ENCODE measurements around the gene ROR1. TPM values are rescaled to one million over a fixed set of nuclear protein-coding genes. Genes with fewer than 3 reads are reported as not detected.

ROR1 gene
- polyA plus RNA-seq, 1 donor from 2014 or later = 0.09 TPM

GRCh38 chr1:63931468-63931867 is 157.7 kb downstream of the ROR1 start:
- Mint-ChIP-seq H3K27ac (no peak overlapping the region), H3K4me1 (no peaks in the 10 kb centered on the region), H3K9me3 (no peaks in the 10 kb centered on the region), H3K27me3 (peaks cover 4% of the 10 kb centered on the region), H3K4me3 (no peak overlapping the region), H3K36me3 (no peaks in the 10 kb centered on the region)

- H3K27ac Mint-ChIP-seq = no peak overlapping the region
- H3K9me3 Mint-ChIP-seq = no peaks in the 10 kb centered on the region
- H3K4me3 Mint-ChIP-seq = no peak overlapping the region
- H3K36me3 Mint-ChIP-seq = no peaks in the 10 kb centered on the region
- no peaks in the 10 kb centered on the region for H3K4me1 Mint-ChIP-seq
- peaks cover 1% of the 10 kb centered on the region for H3K27me3 Mint-ChIP-seq
Measured at GRCh38 chr1:63934697-63935096, 160.9 kb downstream of the ROR1 start.

GRCh38 chr1:63935143-63935542 is 161.3 kb downstream of the ROR1 start:
- H3K4me3 Mint-ChIP-seq = no peak overlapping the region
- no peaks in the 10 kb centered on the region for H3K4me1 Mint-ChIP-seq
- H3K9me3 Mint-ChIP-seq = no peaks in the 10 kb centered on the region
- peaks cover 4% of the 10 kb centered on the region for H3K27me3 Mint-ChIP-seq
- H3K36me3 Mint-ChIP-seq = no peaks in the 10 kb centered on the region
- no peak overlapping the region for H3K27ac Mint-ChIP-seq

- Mint-ChIP-seq H3K9me3 (no peaks in the 10 kb centered on the region), H3K4me1 (no peaks in the 10 kb centered on the region), H3K4me3 (no peak overlapping the region), H3K27ac (peak overlapping the region in 1 of 3 donors; percentile 59), H3K27me3 (peaks cover 7% of the 10 kb centered on the region), H3K36me3 (no peaks in the 10 kb centered on the region)
Measured at GRCh38 chr1:63935553-63935952, 161.7 kb downstream of the ROR1 start.

GRCh38 chr1:63936276-63936675 is 162.5 kb downstream of the ROR1 start:
- no peaks in the 10 kb centered on the region for H3K9me3 Mint-ChIP-seq
- peaks cover 11% of the 10 kb centered on the region for H3K27me3 Mint-ChIP-seq
- no peaks in the 10 kb centered on the region for H3K4me1 Mint-ChIP-seq
- H3K27ac Mint-ChIP-seq = no peak overlapping the region
- H3K36me3 Mint-ChIP-seq = no peaks in the 10 kb centered on the region
- H3K4me3 Mint-ChIP-seq = no peak overlapping the region

GRCh38 chr1:63936801-63937200 is 163.0 kb downstream of the ROR1 start:
- no peaks in the 10 kb centered on the region for H3K9me3 Mint-ChIP-seq
- no peak overlapping the region for H3K27ac Mint-ChIP-seq
- no peaks in the 10 kb centered on the region for H3K36me3 Mint-ChIP-seq
- H3K4me3 Mint-ChIP-seq = no peak overlapping the region
- H3K4me1 Mint-ChIP-seq = no peaks in the 10 kb centered on the region
- H3K27me3 Mint-ChIP-seq = peaks cover 11% of the 10 kb centered on the region

- Mint-ChIP-seq H3K27ac (no peak overlapping the region), H3K36me3 (no peaks in the 10 kb centered on the region), H3K27me3 (peaks cover 14% of the 10 kb centered on the region), H3K4me3 (no peak overlapping the region), H3K9me3 (no peaks in the 10 kb centered on the region), H3K4me1 (no peaks in the 10 kb centered on the region)
Measured at GRCh38 chr1:63937461-63938022, 163.7 kb downstream of the ROR1 start.

- Mint-ChIP-seq H3K9me3 (no peaks in the 10 kb centered on the region), H3K27me3 (peaks cover 15% of the 10 kb centered on the region), H3K4me1 (no peaks in the 10 kb centered on the region), H3K4me3 (no peak overlapping the region), H3K27ac (no peak overlapping the region), H3K36me3 (no peaks in the 10 kb centered on the region)
Measured at GRCh38 chr1:63940440-63940839, 166.6 kb downstream of the ROR1 start.

- Mint-ChIP-seq H3K9me3 (no peaks in the 10 kb centered on the region), H3K36me3 (no peaks in the 10 kb centered on the region), H3K27me3 (peaks cover 15% of the 10 kb centered on the region), H3K4me3 (no peak overlapping the region), H3K4me1 (no peaks in the 10 kb centered on the region), H3K27ac (no peak overlapping the region)
Measured at GRCh38 chr1:63943393-63943792, 169.6 kb downstream of the ROR1 start.

GRCh38 chr1:63945943-63946342 is 172.1 kb downstream of the ROR1 start:
- Mint-ChIP-seq H3K36me3 (no peaks in the 10 kb centered on the region), H3K4me1 (no peaks in the 10 kb centered on the region), H3K27me3 (peaks cover 5% of the 10 kb centered on the region), H3K4me3 (no peak overlapping the region), H3K27ac (no peak overlapping the region), H3K9me3 (no peaks in the 10 kb centered on the region)

GRCh38 chr1:63946866-63947491 is 173.2 kb downstream of the ROR1 start:
- Mint-ChIP-seq H3K4me1 (no peaks in the 10 kb centered on the region), H3K27ac (no peak overlapping the region), H3K9me3 (no peaks in the 10 kb centered on the region), H3K4me3 (no peak overlapping the region), H3K36me3 (no peaks in the 10 kb centered on the region), H3K27me3 (peaks cover 6% of the 10 kb centered on the region)

GRCh38 chr1:63947904-63948303 is 174.1 kb downstream of the ROR1 start:
- peaks cover 3% of the 10 kb centered on the region for H3K27me3 Mint-ChIP-seq
- peaks cover 0 to 4% (median 3%) of the 10 kb centered on the region in 3 donors for H3K9me3 Mint-ChIP-seq
- no peak overlapping the region for H3K27ac Mint-ChIP-seq
- no peak overlapping the region for H3K4me3 Mint-ChIP-seq
- no peaks in the 10 kb centered on the region for H3K36me3 Mint-ChIP-seq
- no peaks in the 10 kb centered on the region for H3K4me1 Mint-ChIP-seq

- H3K9me3 Mint-ChIP-seq = peaks cover 7 to 16% (median 11%) of the 10 kb centered on the region in 3 donors
- H3K4me3 Mint-ChIP-seq = no peak overlapping the region
- no peak overlapping the region for H3K27ac Mint-ChIP-seq
- peaks cover 1% of the 10 kb centered on the region for H3K27me3 Mint-ChIP-seq
- no peaks in the 10 kb centered on the region for H3K4me1 Mint-ChIP-seq
- H3K36me3 Mint-ChIP-seq = peaks cover 2% of the 10 kb centered on the region
Measured at GRCh38 chr1:63950023-63950422, 176.2 kb downstream of the ROR1 start.

GRCh38 chr1:63951059-63951946 is 177.5 kb downstream of the ROR1 start:
- Mint-ChIP-seq H3K36me3 (peaks cover 2% of the 10 kb centered on the region), H3K27ac (no peak overlapping the region), H3K9me3 (peaks cover 10 to 16% (median 11%) of the 10 kb centered on the region in 3 donors), H3K27me3 (peaks cover 3% of the 10 kb centered on the region), H3K4me3 (no peak overlapping the region), H3K4me1 (no peaks in the 10 kb centered on the region)

- Mint-ChIP-seq H3K9me3 (peaks cover 11 to 26% (median 14%) of the 10 kb centered on the region in 3 donors), H3K36me3 (peaks cover 2% of the 10 kb centered on the region), H3K27ac (no peak overlapping the region), H3K4me3 (no peak overlapping the region), H3K4me1 (no peaks in the 10 kb centered on the region), H3K27me3 (peaks cover 5% of the 10 kb centered on the region)
Measured at GRCh38 chr1:63954187-63954586, 180.4 kb downstream of the ROR1 start.
